GM23338 (cell line): ENCODE data around the gene FAM83F. TPM values are rescaled to one million over a fixed set of nuclear protein-coding genes. Genes with fewer than 3 reads are reported as not detected.

Experiments
- ATAC-seq: fragments of 200-7000 bp; cut with Tn5 transposase; 3 replicates; pipeline ENCODE4 v1.9.1; 2020
- DNase-seq: peaks from one replicate; pipeline ENCODE4 v3.0.0-alpha.2; 2015; ENCODE audit warnings: low spot score
- H2AFZ ChIP-seq: fragments of 200-600 bp; sonication (generic); 2 replicates; pipeline ENCODE4 v1.8.0; 2016; ENCODE audit warnings: antibody characterized with exemption, mild to moderate bottlenecking, moderate library complexity
- H3F3A ChIP-seq: fragments of 200-600 bp; sonication (generic); replicated peaks from 2 replicates; pipeline ENCODE4 v1.8.0; 2017; ENCODE audit warnings: antibody characterized with exemption, mixed run types, low read depth
- H3K27ac ChIP-seq: fragments of 200-600 bp; sonication (generic); 2 replicates; pipeline ENCODE4 v1.6.1; 2016; ENCODE audit warnings: low read depth
- H3K27me3 ChIP-seq: fragments of 200-600 bp; sonication (generic); 2 replicates; pipeline ENCODE4 v1.8.0; 2016; ENCODE audit warnings: mild to moderate bottlenecking, mixed run types, moderate library complexity; ENCODE audit not compliant: insufficient read depth
- H3K36me3 ChIP-seq: fragments of 200-600 bp; sonication (generic); 2 replicates; pipeline ENCODE4 v1.8.0; 2016; ENCODE audit warnings: mild to moderate bottlenecking; ENCODE audit not compliant: insufficient read depth
- H3K4me1 ChIP-seq: fragments of 200-600 bp; sonication (generic); 2 replicates; pipeline ENCODE4 v1.8.0; 2016; ENCODE audit warnings: mild to moderate bottlenecking, moderate library complexity; ENCODE audit not compliant: insufficient read depth
- H3K4me2 ChIP-seq: fragments of 200-600 bp; sonication (generic); 2 replicates; pipeline ENCODE4 v1.7.1; 2017; ENCODE audit warnings: mixed run types
- H3K4me3 ChIP-seq: fragments of 200-600 bp; sonication (generic); 2 replicates; pipeline ENCODE4 v1.6.1; 2016; ENCODE audit warnings: mixed run types
- H3K79me2 ChIP-seq: fragments of 200-600 bp; sonication (generic); replicated peaks from 2 replicates; pipeline ENCODE4 v1.8.0; 2017; ENCODE audit warnings: mild to moderate bottlenecking; ENCODE audit not compliant: insufficient read depth
- H3K9me2 ChIP-seq: fragments of 200-600 bp; sonication (generic); 2 replicates; pipeline ENCODE4 v1.8.0; 2017; ENCODE audit not compliant: insufficient read depth
- H4K20me1 ChIP-seq: fragments of 200-600 bp; sonication (generic); replicated peaks from 2 replicates; pipeline ENCODE4 v1.8.0; 2017; ENCODE audit warnings: mild to moderate bottlenecking; ENCODE audit not compliant: insufficient read depth
- H3K27ac Mint-ChIP-seq: 2 replicates; pipeline ENCODE4 v1.8.0; 2020; ENCODE audit warnings: inconsistent platforms, mild to moderate bottlenecking, moderate library complexity, mixed read lengths
- H3K27me3 Mint-ChIP-seq: 3 replicates; pipeline ENCODE4 v1.8.0; 2022; ENCODE audit warnings: low read depth, mild to moderate bottlenecking, moderate library complexity, mixed read lengths, inconsistent platforms; ENCODE audit not compliant: insufficient read depth, poor library complexity
- H3K36me3 Mint-ChIP-seq: 3 replicates; pipeline ENCODE4 v1.8.0; 2021; ENCODE audit warnings: low read depth, mild to moderate bottlenecking, inconsistent platforms, moderate library complexity, mixed read lengths
- H3K4me1 Mint-ChIP-seq: 3 replicates; pipeline ENCODE4 v1.8.0; 2020; ENCODE audit warnings: mild to moderate bottlenecking, inconsistent platforms, mixed read lengths
- H3K4me3 Mint-ChIP-seq: 3 replicates; pipeline ENCODE4 v1.8.0; 2021; ENCODE audit warnings: moderate library complexity, mild to moderate bottlenecking, inconsistent platforms, mixed read lengths
- H3K9me3 Mint-ChIP-seq: 3 replicates; pipeline ENCODE4 v1.8.0; 2020; ENCODE audit warnings: moderate library complexity, mild to moderate bottlenecking, inconsistent platforms, mixed read lengths
- CREB1 ChIP-seq: fragments of 250-450 bp; sonication (Bioruptor Pico); IDR thresholded peaks from 2 replicates; pipeline ENCODE4 v1.5.0; 2020; ENCODE audit warnings: low read depth, mild to moderate bottlenecking, moderate library complexity
- CTCF ChIP-seq, 2 experiments: fragments of 200-600 bp in 1 of 2; sonication (generic) in 1 of 2; conservative IDR thresholded peaks; 2 replicates each; pipeline versions ENCODE4 v1.5.1 to v1.6.1; 2016 to 2017; ENCODE audit warnings: antibody characterized with exemption in 2 of 2, low read depth in 2 of 2, mild to moderate bottlenecking in 2 of 2, moderate library complexity in 1 of 2
- ETS1 ChIP-seq: IDR thresholded peaks from 2 replicates; pipeline ENCODE4 v1.6.1; 2016; ENCODE audit warnings: antibody characterized with exemption
- EZH2 ChIP-seq: fragments of 200-600 bp; sonication (generic); IDR thresholded peaks from one replicate; pipeline ENCODE4 v1.8.0; 2017; ENCODE audit warnings: antibody characterized with exemption, mild to moderate bottlenecking, low read depth; ENCODE audit not compliant: unreplicated experiment
- EZH2phosphoT487 ChIP-seq: fragments of 200-600 bp; sonication (generic); IDR thresholded peaks from one replicate; pipeline ENCODE4 v1.8.1; 2018; ENCODE audit warnings: antibody characterized with exemption; ENCODE audit not compliant: unreplicated experiment
- JUNB ChIP-seq: IDR thresholded peaks from one replicate; pipeline ENCODE4 v1.6.1; 2016; ENCODE audit warnings: antibody characterized with exemption; ENCODE audit not compliant: unreplicated experiment
- NANOG ChIP-seq: IDR thresholded peaks from 2 replicates; pipeline ENCODE4 v1.6.1; 2016; ENCODE audit warnings: antibody characterized with exemption, borderline replicate concordance
- POLR2AphosphoS5 ChIP-seq: IDR thresholded peaks from 2 replicates; pipeline ENCODE4 v1.6.1; 2016; ENCODE audit warnings: antibody characterized with exemption, low read depth
- REST ChIP-seq: IDR thresholded peaks from one replicate; pipeline ENCODE4 v1.6.1; 2018; ENCODE audit warnings: antibody characterized with exemption; ENCODE audit not compliant: unreplicated experiment
- STAT1 ChIP-seq: IDR thresholded peaks from one replicate; pipeline ENCODE4 v1.6.1; 2016; ENCODE audit warnings: antibody characterized with exemption; ENCODE audit not compliant: unreplicated experiment
- ZNF114 ChIP-seq: fragments of 250-450 bp; sonication (Bioruptor Pico); IDR thresholded peaks from 2 replicates; pipeline ENCODE4 v1.5.0; 2020; ENCODE audit warnings: mild to moderate bottlenecking, moderate library complexity
- ZNF331 ChIP-seq: fragments of 250-450 bp; sonication (Bioruptor Pico); IDR thresholded peaks from 2 replicates; pipeline ENCODE4 v1.5.0; 2020; ENCODE audit warnings: low read depth, mild to moderate bottlenecking, moderate library complexity
- polyA plus RNA-seq: library from polyadenylated mRNA; unstranded; fragments of >200 nt; fragmentation: Nextera tagmentation; extraction: Ambion mirVana; gene quantifications from 2 replicates; pipeline ENCODE4 v1.2.1, GENCODE V29; 2016
- total RNA-seq: library from RNA; depleted of rRNA; stranded (reverse); fragments of >200 nt; shearing (Covaris generic); gene quantifications from 2 replicates; pipeline ENCODE4 v1.2.3, GENCODE V29; 2014

Gene FAM83F
- total and polyA plus RNA-seq, 2 experiments from 2014 or later = 3.7 to 15.9 TPM

DNA sequence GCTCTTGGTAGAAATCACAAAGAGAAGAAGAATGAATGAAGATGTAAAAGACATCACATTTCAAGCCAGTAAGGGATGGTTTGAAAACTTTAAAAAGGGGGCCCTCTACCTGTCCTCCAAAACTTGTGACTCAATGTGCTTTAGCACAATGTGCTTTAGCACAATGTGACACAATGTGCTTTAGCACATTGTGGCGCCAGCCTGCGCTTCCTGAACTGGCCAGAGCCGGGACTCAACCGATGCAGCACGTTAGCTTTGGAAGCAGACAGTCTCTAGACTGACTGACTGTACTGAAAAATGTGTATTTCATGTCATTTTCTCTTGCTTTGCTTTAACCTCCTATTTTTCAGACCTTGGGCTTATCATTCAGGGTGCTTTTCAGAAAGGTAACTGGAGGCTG is 63.5 kb downstream of the FAM83F start (continued):
- TF ChIP-seq POLR2AphosphoS5 (no peak), CREB1 (CRISPR knock-in tag) (no peak), STAT1 (no peak), ZNF114 (CRISPR knock-in tag) (no peak)

DNA sequence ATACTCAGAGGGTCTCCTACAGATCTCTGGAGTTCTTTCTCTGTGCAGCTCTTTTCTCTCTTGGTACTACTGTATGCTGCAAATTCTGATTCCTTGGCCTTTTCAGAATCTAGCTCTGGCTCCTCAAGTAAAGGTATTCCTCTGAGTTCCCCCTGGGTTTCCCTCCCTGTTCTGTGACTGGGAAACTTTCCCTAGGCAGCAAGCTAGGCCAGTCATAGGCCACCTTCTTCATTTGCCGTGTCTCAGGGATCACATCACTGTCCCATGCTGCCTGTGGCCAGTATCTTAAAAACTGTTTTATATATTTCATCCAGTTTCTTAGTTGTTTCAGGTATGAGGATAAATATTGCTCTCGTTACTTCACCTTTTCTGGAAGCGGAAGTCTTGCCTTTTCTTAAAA is 71.2 kb downstream of the FAM83F start:
- Mint-ChIP-seq H3K27ac (no peak overlapping the region), H3K4me3 (no peak overlapping the region), H3K36me3 (no peaks in the 10 kb centered on the region), H3K9me3 (no peaks in the 10 kb centered on the region), H3K4me1 (no peaks in the 10 kb centered on the region; the same call in 2 of the 3 replicates), H3K27me3 (no peaks in the 10 kb centered on the region)
- Histone ChIP-seq H4K20me1 (0 out of 2 replicates have a peak, but pooled peaks cover 6% of the 10 kb centered on the region), H3K27ac (peak overlapping the region; percentile 28; the same call in 1 of the 2 replicates), H3K4me3 (no peak overlapping the region), H3K4me2 (no peak overlapping the region), H3K79me2 (peaks cover 52% of the 10 kb centered on the region), H3K36me3 (no peaks in the 10 kb centered on the region), H3K9me2 (no peaks in the 10 kb centered on the region), H2AFZ (no peak overlapping the region), H3K27me3 (no peaks in the 10 kb centered on the region), H3K4me1 (no peaks in the 10 kb centered on the region; the same call in 1 of the 2 replicates), H3F3A (no peaks in the 10 kb centered on the region; the same call in 1 of the 2 replicates)
- peak; percentile 57 for ATAC-seq
- no peak for DNase-seq
- no peak for TF ChIP-seq POLR2AphosphoS5
- TF ChIP-seq JUNB = no peak
- no peak for TF ChIP-seq ZNF114 (CRISPR knock-in tag)
- TF ChIP-seq CTCF (conservative IDR thresholded peaks at IDR 0.05; ENCODE audit: low read depth in 2 of 2) = no peak

DNA sequence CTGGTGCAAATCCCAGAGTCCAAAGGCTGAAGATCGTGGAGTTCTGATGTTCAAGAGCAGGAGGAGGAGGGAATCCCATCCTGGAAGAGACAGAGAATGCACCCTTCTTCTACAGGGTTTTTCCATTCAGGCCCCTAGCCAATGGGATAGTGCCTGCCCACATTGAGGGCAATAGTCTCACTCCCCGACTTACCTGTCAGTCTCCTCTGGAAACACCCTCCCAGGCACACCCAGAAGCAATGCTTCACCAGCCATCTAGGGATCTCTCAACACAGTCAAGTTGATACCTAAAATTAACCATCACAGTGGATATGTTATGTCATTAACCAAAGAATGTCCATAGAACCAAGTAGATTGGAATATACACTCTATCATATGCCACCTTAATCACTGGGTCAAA is 72.9 kb downstream of the FAM83F start:
- no peak overlapping the region for H3K27ac ChIP-seq
- Mint-ChIP-seq H3K27ac (no peak overlapping the region), H3K27me3 (no peaks in the 10 kb centered on the region), H3K4me1 (no peaks in the 10 kb centered on the region; the same call in 2 of the 3 replicates), H3K4me3 (no peak overlapping the region), H3K9me3 (no peaks in the 10 kb centered on the region), H3K36me3 (no peaks in the 10 kb centered on the region)
- H3K79me2 ChIP-seq = peaks cover 38% of the 10 kb centered on the region
- ATAC-seq = peak; percentile 70
- no peak overlapping the region for H3K4me2 ChIP-seq
- no peaks in the 10 kb centered on the region for H3K9me2 ChIP-seq
- no peaks in the 10 kb centered on the region; the same call in 1 of the 2 replicates for H3K4me1 ChIP-seq
- H3K27me3 ChIP-seq = no peaks in the 10 kb centered on the region
- H2AFZ ChIP-seq = no peak overlapping the region
- H3F3A ChIP-seq = no peaks in the 10 kb centered on the region; the same call in 1 of the 2 replicates
- H4K20me1 ChIP-seq = 0 out of 2 replicates have a peak, but pooled peaks cover 6% of the 10 kb centered on the region
- H3K36me3 ChIP-seq = no peaks in the 10 kb centered on the region
- DNase-seq = no peak
- no peak overlapping the region for H3K4me3 ChIP-seq
- TF ChIP-seq EZH2phosphoT487 = no peak
- no peak for TF ChIP-seq REST
- TF ChIP-seq ETS1 = no peak
- TF ChIP-seq STAT1 = no peak
- TF ChIP-seq POLR2AphosphoS5 = no peak
- no peak for TF ChIP-seq NANOG
- TF ChIP-seq ZNF331 = no peak
- no peak for TF ChIP-seq ZNF114 (CRISPR knock-in tag)
- no peak for TF ChIP-seq JUNB
- TF ChIP-seq CREB1 (CRISPR knock-in tag) = no peak
- no peak for TF ChIP-seq CTCF (conservative IDR thresholded peaks at IDR 0.05; ENCODE audit: low read depth in 2 of 2)
- TF ChIP-seq EZH2 = no peak
